Measurements from ENCODE around the gene PIMREG. TPM values are rescaled to one million over a fixed set of nuclear protein-coding genes. Genes with fewer than 3 reads are reported as not detected.

The PIMREG gene
- total RNA-seq, 1 experiment from 2014 or later = 52.2 TPM

GRCh38 chr17:6483507-6483906 is 39.3 kb downstream of the PIMREG start:
- Histone ChIP-seq H4K20me1 (ENCODE audit: insufficient read depth) (no peaks in the 10 kb centered on the region), H3K4me2 (no peak overlapping the region), H3F3A (ENCODE audit: insufficient read depth, low read depth) (no peaks in the 10 kb centered on the region), H3K4me3 (no peak overlapping the region), H3K27ac (no peak overlapping the region), H3K27me3 (ENCODE audit: insufficient read depth, low read depth) (no peaks in the 10 kb centered on the region), H2AFZ (no peak overlapping the region), H3K9me2 (ENCODE audit: insufficient read depth) (no peaks in the 10 kb centered on the region), H3K79me2 (ENCODE audit: low read depth) (no peaks in the 10 kb centered on the region), H3K36me3 (ENCODE audit: low read depth) (no peaks in the 10 kb centered on the region), H3K9me3 (ENCODE audit: insufficient read depth, low read depth) (no peaks in the 10 kb centered on the region), H3K4me1 (replicated peaks; ENCODE audit: insufficient read depth) (no peaks in the 10 kb centered on the region)
- intact Hi-C loops (cut with micrococcal nuclease; ENCODE audit: unreplicated experiment) = no loop called here
- ChIA-PET POLR2A (ENCODE audit: unreplicated experiment) (no interaction called here), CTCF (no interaction called here)
- no peak for DNase-seq
- TF ChIP-seq CTCF (conservative IDR thresholded peaks at IDR 0.05) (no peak), EZH2 (IDR thresholded peaks at IDR 0.05; ENCODE audit: low read depth) (no peak)
- BruUV-seq (replicated peaks) = no TSS peak

- no peaks in the 10 kb centered on the region for H3K9me2 ChIP-seq (ENCODE audit: insufficient read depth)
- H3K4me3 ChIP-seq = no peak overlapping the region
- H3K27me3 ChIP-seq (ENCODE audit: insufficient read depth, low read depth) = no peaks in the 10 kb centered on the region
- no peaks in the 10 kb centered on the region for H3K79me2 ChIP-seq (ENCODE audit: low read depth)
- CTCF ChIA-PET = no interaction called here
- H3K4me1 ChIP-seq (replicated peaks; ENCODE audit: insufficient read depth) = no peaks in the 10 kb centered on the region
- no peak overlapping the region for H3K27ac ChIP-seq
- TF ChIP-seq CTCF (conservative IDR thresholded peaks at IDR 0.05) (no peak), EZH2 (IDR thresholded peaks at IDR 0.05; ENCODE audit: low read depth) (no peak)
- H4K20me1 ChIP-seq (ENCODE audit: insufficient read depth) = no peaks in the 10 kb centered on the region
- H3K36me3 ChIP-seq (ENCODE audit: low read depth) = no peaks in the 10 kb centered on the region
- H2AFZ ChIP-seq = no peak overlapping the region
- H3F3A ChIP-seq (ENCODE audit: insufficient read depth, low read depth) = no peaks in the 10 kb centered on the region
- no peaks in the 10 kb centered on the region for H3K9me3 ChIP-seq (ENCODE audit: insufficient read depth, low read depth)
- no peak for DNase-seq
- POLR2A ChIA-PET (ENCODE audit: unreplicated experiment) = no interaction called here
- no peak overlapping the region for H3K4me2 ChIP-seq
- BruUV-seq (replicated peaks) = no TSS peak
- intact Hi-C loops (cut with micrococcal nuclease; ENCODE audit: unreplicated experiment) = no loop called here
Observed at GRCh38 chr17:6485646-6486412, 41.6 kb downstream of the PIMREG start.

GRCh38 chr17:6487251-6488007 is 43.2 kb downstream of the PIMREG start:
- H4K20me1 ChIP-seq (ENCODE audit: insufficient read depth) = no peaks in the 10 kb centered on the region
- intact Hi-C loops (cut with micrococcal nuclease; ENCODE audit: unreplicated experiment) = no loop called here
- no peak for DNase-seq
- no peaks in the 10 kb centered on the region for H3K79me2 ChIP-seq (ENCODE audit: low read depth)
- TF ChIP-seq CTCF (conservative IDR thresholded peaks at IDR 0.05) (no peak), EZH2 (IDR thresholded peaks at IDR 0.05; ENCODE audit: low read depth) (no peak)
- no peaks in the 10 kb centered on the region for H3K36me3 ChIP-seq (ENCODE audit: low read depth)
- BruUV-seq (replicated peaks) = no TSS peak
- no peaks in the 10 kb centered on the region for H3K27me3 ChIP-seq (ENCODE audit: insufficient read depth, low read depth)
- H3K9me3 ChIP-seq (ENCODE audit: insufficient read depth, low read depth) = no peaks in the 10 kb centered on the region
- H3K9me2 ChIP-seq (ENCODE audit: insufficient read depth) = no peaks in the 10 kb centered on the region
- H3K27ac ChIP-seq = no peak overlapping the region
- no peak overlapping the region for H3K4me3 ChIP-seq
- ChIA-PET POLR2A (ENCODE audit: unreplicated experiment) (no interaction called here), CTCF (no interaction called here)
- no peak overlapping the region for H2AFZ ChIP-seq
- no peak overlapping the region for H3K4me2 ChIP-seq
- H3K4me1 ChIP-seq (replicated peaks; ENCODE audit: insufficient read depth) = no peaks in the 10 kb centered on the region
- peaks cover 4% of the 10 kb centered on the region; the same call in 1 of the 2 replicates for H3F3A ChIP-seq (ENCODE audit: insufficient read depth, low read depth)
